ENCODE data around the gene OPA1. TPM values are rescaled to one million over a fixed set of nuclear protein-coding genes. Genes with fewer than 3 reads are reported as not detected.

The OPA1 gene
- total RNA-seq, 1 experiment from 2014 or later: 72.0 TPM

DNA sequence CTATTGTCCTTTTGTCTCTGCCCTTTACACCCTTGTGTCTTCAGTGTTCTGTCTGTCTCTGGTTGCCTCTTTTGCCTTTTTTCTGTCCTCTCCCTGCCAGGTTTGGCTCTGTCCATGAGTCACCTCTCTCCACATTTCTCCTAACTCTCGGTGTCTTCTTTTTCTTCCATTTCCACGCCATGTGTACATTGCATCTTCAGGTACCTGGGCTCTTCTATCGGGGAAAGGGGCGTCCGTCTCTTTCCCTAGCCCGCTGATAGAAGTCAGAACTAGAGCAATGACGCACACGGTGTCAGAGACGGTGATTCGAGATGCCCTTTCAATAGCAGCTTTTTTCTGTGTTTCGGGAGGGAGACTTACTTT lies 641 bp downstream of the OPA1 start:
- Histone ChIP-seq H3K4me2 (ENCODE audit: low read length) (peak overlapping the region; percentile 81), H3K4me1 (ENCODE audit: control insufficient read depth in 1 of 2, insufficient read depth in 2 of 2, low read length in 2 of 2) (peaks cover 18 to 32% of the 10 kb centered on the region in 2 experiments), H3K27me3 (ENCODE audit: insufficient read depth, low read length) (no peaks in the 10 kb centered on the region), H3K9me2 (ENCODE audit: insufficient read depth) (no peaks in the 10 kb centered on the region; the same call in 1 of the 2 replicates), H3K27ac (ENCODE audit: low read depth, low read length) (peak overlapping the region; percentile 66), H3K36me3 (ENCODE audit: control insufficient read depth in 1 of 2, insufficient read depth in 2 of 2, low read length in 2 of 2) (0 out of 4 replicates have a peak, but pooled peaks cover 0 to 2% of the 10 kb centered on the region in 2 experiments), H3K4me3 (replicated peaks in 1 of 2; ENCODE audit: low read depth in 1 of 2, low read length in 2 of 2) (peak overlapping the region; percentile 62 to 89), H3K9me3 (ENCODE audit: control insufficient read depth in 1 of 2, insufficient read depth in 1 of 2, low read depth in 1 of 2, low read length in 2 of 2) (no peaks in the 10 kb centered on the region), H3K9ac (ENCODE audit: low read length) (peak overlapping the region; percentile 82), H3K79me2 (ENCODE audit: insufficient read depth, low read length) (peaks cover 55% of the 10 kb centered on the region), H4K20me1 (ENCODE audit: insufficient read depth) (peaks cover 2% of the 10 kb centered on the region; the same call in 1 of the 2 replicates), H2AFZ (ENCODE audit: low read depth, low read length, poor library complexity, severe bottlenecking) (no peak overlapping the region)
- TF ChIP-seq, protein P1, sequence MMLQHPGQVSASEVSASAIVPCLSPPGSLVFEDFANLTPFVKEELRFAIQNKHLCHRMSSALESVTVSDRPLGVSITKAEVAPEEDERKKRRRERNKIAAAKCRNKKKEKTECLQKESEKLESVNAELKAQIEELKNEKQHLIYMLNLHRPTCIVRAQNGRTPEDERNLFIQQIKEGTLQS (IDR thresholded peaks at IDR 0.05): no peak
- TF ChIP-seq SRF (IDR thresholded peaks at IDR 0.05; ENCODE audit: low read depth) (no peak), EGR1 (IDR thresholded peaks at IDR 0.05; ENCODE audit: low read depth) (no peak), CEBPB (IDR thresholded peaks at IDR 0.05; ENCODE audit: low read depth) (no peak)
- TF ChIP-seq, protein P2, sequence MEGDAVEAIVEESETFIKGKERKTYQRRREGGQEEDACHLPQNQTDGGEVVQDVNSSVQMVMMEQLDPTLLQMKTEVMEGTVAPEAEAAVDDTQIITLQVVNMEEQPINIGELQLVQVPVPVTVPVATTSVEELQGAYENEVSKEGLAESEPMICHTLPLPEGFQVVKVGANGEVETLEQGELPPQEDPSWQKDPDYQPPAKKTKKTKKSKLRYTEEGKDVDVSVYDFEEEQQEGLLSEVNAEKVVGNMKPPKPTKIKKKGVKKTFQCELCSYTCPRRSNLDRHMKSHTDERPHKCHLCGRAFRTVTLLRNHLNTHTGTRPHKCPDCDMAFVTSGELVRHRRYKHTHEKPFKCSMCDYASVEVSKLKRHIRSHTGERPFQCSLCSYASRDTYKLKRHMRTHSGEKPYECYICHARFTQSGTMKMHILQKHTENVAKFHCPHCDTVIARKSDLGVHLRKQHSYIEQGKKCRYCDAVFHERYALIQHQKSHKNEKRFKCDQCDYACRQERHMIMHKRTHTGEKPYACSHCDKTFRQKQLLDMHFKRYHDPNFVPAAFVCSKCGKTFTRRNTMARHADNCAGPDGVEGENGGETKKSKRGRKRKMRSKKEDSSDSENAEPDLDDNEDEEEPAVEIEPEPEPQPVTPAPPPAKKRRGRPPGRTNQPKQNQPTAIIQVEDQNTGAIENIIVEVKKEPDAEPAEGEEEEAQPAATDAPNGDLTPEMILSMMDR (IDR thresholded peaks at IDR 0.05 in 2 of 3, conservative IDR thresholded peaks at IDR 0.05 in 1 of 3; ENCODE audit: borderline replicate concordance in 1 of 3, insufficient read depth in 1 of 3, low read depth in 2 of 3, low read length in 2 of 3): no peak
- TF ChIP-seq, protein P3, sequence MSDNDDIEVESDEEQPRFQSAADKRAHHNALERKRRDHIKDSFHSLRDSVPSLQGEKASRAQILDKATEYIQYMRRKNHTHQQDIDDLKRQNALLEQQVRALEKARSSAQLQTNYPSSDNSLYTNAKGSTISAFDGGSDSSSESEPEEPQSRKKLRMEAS (IDR thresholded peaks at IDR 0.05): no peak
- intact Hi-C loops (cut with micrococcal nuclease): loop anchor here (5.0 kb wide), 1 partner anchor 724 kb away; no protein-coding TSS in a partner anchor
- CTCF ChIA-PET: no interaction called here
- DNase-seq (ENCODE audit: low read depth, low spot score) (no peak), ATAC-seq (no peak)
- RAD21 ChIA-PET (ENCODE audit: low non-redundant PET in 1 of 2, low total read pairs in 2 of 2, uncharacterized antibody in 2 of 2, unreplicated experiment in 2 of 2): no interaction called here
- BruUV-seq (replicated peaks): no TSS peak
- POLR2A ChIA-PET: no interaction called here

Data from HCT116 (cell line).